ENCODE results near the gene RBSN.

GRCh38 chr3:15023719-15024118, 75.2 kb downstream of the RBSN start:
- TF ChIP-seq CTCF (conservative IDR thresholded peaks at IDR 0.05; ENCODE audit: low read depth in 2 of 2) (no peak), CREB1 (CRISPR knock-in tag; IDR thresholded peaks at IDR 0.05; ENCODE audit: low read depth) (no peak), POLR2AphosphoS5 (IDR thresholded peaks at IDR 0.05; ENCODE audit: low read depth) (no peak), EZH2 (IDR thresholded peaks at IDR 0.05; ENCODE audit: low read depth, unreplicated experiment) (no peak), ZNF462 (CRISPR knock-in tag; IDR thresholded peaks at IDR 0.05) (no peak), ZNF114 (CRISPR knock-in tag; IDR thresholded peaks at IDR 0.05) (no peak), EZH2phosphoT487 (IDR thresholded peaks at IDR 0.05; ENCODE audit: unreplicated experiment) (no peak)

All from GM23338 (cell line).